GM21619 (cell line): ENCODE data around the gene ERC2.
A peak's percentile ranks its signal among the peaks of the same experiment; 100 is the strongest.

Experiments
- ATAC-seq: cut with Tn5 transposase; IDR thresholded peaks from one replicate; pipeline ENCODE4 v1.9.1; 2021; ENCODE audit not compliant: unreplicated experiment

Gene ERC2

DNA sequence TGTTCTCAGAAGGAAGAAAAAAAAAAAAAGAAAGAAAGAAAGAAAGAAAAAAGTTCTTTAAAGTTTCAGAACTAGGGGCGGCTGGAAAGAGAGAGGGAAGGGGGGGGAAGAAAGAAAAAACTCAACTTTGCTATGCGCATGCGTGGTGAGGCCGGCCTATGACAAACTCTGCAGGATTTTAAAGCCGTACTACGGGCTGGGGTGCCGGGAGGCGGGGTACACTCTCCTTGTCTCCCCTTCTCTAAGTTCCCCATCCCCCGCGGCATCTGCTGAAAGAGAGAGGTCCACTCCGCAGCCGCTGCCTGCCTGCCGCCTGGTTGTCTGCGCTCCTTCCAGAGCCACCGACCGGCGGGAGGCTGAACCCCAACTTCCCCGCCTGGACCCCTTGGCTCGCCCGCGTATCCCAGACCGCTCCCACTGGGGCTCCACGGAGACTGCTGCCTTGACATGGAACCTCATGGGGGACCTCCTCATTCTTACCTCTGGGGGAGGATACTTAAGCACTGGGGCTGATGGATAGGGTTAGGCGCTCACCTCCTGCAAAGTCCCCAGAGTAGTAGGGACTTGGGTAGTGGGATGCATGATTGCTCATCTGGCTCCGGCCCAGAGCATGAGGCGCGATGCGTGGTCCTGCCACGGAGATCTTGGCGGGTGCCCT is 979.7 kb downstream of the ERC2 start:
- no peak for ATAC-seq

DNA sequence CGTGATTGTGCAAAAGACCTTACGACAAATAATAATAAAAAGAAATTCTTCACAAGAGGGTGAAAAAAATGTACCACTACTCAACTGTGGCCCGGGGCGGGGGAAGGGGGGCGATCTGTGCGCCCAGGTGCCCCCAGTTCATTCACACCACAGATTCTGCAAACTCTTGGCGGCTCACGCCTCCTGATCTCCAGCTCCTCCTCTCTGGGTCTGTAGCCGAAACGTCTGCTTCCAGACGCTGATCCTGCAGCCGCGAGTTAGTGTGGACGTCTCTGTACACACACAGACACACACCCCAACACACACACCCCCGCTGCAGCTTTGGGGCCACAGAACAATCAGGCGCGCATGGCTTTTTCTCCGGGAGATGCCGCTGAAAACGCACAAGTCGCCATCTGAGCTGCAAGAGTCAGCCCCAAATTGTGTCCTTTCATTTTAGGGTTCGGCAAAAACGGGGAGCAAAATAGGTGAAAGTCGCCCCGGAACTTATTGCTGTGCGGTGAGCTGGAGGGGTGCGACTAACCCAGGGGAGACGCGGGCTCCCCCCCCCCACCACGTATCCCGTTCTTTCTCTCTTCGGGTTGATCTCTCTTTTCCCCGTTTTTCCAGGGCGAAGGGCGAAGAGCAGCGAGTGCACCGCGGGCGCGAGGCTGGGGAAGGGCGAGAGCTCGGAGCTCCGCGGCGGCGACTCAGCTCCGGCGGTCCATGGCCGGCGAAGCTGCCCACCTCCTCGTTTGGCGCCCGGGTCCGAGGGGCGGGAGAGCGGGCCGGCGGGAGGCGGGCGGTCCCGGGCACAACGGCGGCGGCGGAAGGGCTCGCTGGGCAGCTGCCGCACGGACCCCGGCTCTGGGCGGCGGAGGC is 980.7 kb downstream of the ERC2 start:
- no peak for ATAC-seq

DNA sequence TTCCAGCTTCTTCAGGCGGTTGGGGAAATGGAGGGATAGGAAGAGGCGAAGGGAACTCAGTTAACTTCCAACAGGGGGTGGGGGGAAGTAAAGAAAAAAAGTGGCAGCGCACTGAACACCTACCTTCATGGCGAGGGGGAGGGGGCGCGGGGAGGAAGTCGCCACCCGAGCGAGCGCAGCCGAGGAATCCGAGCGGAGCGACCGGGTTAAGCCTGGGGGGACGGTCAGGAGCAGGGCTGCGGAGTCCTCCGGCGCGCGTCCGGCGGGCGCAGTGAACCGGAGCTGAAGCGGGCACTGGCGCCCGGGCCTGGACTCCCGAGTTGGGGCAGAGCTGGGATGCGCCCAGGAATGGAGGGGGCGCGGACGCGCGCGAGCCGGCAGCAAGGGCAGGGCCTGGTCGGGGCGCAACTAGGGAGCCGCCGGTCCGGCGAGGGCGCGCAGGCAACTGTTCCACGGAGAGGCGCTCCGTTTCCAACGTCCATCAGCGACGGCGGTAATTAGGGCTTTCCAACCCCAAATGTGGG is 981.3 kb downstream of the ERC2 start, which contains the start of gene WNT5A:
WNT5A (minus strand) TSS at position 450 of the 524 bp plus-strand sequence; CDS start at position 129, 321 bp downstream.
- ATAC-seq: no peak

DNA sequence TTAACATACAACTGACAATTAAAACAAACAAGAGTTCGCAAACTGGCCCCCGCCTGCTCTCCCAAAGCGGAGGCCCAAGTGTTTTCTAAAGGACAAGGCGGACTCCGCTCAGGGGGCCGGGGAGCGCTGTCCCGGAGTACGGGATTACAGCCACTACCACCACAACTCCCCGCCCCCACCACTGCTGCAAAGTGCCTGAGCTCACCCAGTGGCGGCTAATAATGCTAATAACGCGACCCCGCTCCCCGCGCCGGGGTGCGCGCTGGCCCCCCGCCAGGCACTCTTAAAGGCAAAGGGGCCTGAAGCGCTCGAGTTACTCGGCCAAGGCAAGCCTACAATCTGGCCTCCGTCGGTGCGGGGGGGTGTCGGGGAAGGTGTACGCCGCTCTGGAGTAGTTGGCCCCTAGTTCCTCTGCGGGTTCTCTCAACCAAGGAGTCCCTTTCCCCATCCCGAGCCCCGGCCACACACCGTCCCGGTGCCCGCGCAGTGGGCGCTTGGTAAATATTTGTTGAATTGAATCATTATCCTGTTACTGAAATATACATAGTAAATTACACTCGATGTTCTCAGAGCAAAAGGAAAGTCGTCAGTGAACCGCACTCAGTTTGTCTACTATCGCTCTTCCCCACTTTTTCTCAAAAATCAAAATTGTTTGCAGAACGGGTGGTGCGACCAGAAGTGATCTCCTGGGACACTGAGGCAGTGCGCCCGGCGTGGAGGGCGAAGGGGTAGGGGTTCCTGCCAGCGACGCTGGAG is 982.0 kb downstream of the ERC2 start:
- ATAC-seq: no peak

DNA sequence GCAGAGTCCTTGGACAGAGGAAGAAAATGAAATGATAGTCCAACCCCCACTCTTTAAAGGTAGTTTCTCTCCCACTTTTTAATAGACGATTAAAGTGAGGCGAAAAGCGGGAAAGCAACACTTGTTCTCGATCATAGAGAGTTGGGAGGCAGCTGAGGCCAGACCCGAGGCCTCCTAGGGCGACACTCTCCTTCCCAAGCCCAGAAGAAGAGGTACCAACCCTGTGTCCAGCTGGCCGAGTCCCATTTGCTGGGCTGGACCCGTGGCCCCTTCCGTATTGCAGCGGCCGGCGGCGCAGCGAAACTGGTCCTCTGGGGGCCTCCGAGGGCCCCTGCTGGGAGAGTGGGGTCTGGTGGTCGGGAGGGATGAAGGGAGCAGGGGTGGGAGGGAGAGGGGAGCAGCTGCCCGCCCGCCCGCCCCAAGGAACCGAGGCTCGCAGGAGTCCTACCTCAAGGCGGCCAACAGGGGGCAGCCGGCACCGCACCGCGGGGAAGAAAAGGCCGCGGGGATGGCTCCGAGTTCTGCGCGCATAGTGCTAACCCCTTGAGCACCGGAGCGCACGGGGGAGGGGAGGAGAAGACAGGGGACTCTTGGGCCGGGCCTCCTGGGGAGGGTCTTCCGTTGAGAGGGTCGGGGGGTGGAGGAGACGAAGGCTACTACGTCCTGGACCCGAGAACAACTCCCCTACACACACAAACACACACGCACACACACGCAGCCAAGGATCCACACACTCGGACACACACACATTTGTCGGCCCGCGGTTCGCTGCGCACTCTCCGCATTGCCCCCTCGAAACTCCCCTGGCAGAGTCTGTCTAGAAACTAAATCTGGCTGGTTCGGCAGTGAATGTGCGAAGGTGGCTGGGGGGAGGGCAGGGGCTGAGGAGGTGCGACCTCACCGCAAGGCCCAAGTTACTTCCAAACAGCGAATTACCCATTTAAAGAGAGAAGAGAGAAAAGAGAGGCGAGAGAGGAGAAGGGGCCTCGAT is 983.2 kb downstream of the ERC2 start:
- peak; percentile 75 for ATAC-seq

DNA sequence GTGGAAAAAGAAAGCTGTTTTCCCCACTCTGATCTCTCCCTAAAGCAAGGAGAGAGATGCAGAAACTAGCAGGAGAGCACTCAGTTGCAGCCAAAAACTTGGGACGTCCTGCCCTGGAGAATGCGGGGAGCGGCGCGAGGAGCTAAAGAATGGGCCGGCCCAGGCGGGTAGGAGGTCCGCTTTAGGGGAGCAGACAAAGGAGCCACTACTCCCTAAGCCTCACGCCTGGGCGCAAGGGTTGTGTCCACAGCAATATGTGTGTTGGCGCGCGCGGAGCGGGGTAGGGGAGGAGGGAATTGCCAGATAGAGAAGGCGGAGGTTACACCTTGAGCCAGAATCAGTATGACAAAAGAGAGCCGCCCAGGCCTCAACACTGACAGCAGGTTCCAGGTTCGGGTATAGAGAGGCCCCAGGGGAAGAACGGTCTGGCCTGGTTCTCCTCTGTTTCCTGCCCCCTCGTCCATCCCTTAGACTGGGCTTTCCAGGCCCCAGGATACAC is 984.0 kb downstream of the ERC2 start:
- ATAC-seq: no peak

DNA sequence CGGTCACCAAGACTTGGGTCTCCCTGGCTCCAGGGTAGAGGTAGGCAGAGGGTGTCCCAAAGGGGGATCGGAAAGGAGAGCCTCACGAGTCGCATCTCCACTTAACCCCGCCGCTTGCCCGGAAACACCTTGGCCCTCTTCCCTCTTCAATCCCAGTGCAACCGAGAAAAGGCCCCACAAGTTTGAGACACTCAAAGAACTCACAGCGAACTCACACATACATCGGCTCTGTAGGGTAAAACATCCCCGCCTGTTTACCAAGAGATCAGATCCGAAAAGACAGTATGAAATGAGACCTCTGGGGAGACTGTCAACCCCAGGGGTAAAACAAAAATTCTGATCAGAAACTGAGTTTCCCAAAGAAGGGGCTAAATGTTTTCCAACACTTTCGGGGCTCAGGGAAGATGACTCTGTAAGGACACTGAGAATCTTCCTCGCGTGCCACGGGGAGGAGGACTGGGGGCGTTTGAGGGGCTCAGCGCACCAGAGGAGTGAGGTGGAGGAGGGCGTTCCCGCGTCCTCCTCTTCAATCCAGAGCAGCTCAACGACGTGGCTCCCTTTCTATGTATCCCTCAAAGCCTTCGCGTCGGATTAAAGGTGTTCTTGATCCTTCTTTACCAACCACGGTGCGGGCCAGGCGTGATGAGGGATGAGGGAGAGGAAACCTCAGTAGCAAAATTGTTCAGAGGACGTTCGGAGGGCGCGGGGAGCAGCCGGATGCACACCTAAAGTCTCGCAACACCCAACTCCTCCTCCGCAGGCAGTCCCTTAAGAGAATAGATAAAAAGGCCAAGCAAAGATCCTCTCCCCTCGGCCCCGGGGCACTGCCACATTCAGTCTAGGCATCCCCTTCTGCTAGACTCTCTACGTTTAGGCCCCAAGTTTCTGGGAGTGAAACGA is 984.8 kb downstream of the ERC2 start:
- no peak for ATAC-seq

DNA sequence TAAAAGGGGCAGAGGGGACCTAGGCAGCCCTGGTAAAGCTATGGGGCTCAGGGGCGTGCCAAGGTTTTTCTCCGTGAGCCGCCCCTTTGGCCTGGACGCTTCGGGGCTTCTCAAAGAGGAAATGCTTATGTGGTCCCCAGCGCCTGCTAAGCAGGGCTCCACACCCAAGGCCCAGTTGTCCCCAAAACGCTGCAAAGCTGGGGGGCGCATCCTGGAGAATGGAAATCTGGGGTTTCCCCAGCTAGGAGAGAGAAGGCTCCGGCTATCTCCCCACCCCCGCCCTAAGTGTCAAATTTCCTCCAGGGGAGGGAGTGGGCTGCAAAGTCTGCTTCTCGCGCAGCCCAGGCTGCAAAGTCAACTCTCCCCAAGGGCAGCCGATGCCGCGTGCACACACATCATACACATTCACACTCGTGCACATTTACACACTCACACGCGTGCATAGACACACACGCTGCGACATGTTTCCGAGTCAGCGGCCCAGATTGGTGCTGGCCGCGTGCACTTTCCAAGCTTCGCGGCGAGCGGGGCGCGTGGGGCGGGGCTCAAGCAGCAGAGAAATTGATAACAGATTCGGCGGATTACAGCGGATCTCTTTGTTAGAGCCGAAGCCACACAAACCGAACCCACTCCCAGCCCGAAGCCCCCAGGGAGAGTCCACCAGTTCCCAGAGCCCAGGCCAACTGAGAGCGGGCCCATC is 985.6 kb downstream of the ERC2 start:
- no peak for ATAC-seq

DNA sequence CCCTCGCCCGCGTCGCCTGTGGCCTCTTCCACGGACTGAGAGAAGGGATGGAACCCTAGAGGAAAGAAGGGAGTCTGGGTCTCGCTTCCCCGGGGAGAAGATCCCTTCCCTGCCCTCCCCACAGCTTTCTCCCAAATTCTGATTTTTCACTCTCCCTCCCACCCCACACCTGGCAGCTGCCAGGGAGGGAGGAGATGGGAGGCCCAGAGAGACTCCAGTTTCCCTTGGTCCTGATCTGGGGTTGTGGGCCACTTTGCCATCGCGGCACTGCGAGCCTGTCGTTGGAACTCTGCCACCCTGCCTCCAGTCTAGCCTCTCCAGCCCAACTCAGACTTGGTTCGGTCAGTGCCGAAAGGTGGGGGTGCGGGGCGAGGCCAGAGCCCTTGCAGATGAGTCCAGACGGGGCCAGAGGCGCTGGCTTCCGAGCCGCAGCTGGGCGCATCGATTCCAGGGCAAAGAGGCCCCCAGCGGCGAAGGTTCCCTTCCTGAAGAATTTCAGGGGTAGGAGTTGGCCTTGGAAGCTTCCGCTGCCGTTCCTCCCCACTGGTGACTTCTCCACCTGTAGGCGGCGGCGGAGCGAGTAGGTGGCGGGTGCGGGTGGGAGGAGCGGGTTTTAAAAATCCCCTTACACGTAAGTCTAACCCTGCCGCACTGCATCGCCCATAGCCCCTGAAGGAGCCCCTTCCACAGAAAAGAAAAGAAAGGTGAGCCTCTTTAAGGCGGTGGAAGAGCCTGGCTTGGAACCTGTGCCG is 986.3 kb downstream of the ERC2 start:
- ATAC-seq: no peak

DNA sequence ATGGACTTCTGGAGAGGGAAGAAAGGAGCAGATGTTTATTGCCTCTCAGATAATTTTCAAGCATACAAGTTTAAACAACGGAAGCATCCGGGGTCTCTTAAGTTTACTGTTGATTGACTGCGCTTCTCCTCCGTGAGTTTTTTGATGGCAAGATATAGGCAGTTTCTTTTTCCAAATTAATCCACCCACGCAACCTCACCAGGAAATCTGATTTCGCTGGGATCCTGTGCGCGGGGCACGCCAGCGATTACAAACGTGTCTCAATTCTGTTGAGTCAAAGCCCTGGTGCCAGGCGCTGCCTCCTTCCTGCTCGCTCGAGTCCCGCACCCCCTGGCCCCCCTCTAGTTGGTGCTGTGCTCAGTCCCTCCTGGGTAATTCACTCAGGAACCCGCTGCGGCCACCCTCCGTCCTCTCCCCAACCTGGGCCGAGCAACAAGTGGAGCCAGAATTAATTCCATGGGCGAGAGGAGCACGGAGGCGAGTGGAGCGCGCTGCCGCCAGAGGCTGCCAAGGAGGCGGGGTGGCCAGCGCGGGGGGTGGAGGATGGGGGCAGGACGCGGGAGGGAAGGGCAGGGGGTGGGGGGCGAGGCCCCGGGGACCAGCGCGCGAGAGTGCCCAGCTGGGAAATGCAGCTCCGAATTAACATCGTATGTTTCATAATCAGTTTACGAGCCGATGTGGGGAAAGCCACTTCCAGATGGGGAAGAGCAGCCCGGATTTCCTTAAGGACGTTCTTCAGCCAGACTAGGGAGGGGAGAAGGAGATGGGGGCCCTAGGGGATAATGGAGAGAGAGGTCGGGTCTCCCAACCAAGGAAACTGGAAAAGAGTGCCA is 987.1 kb downstream of the ERC2 start:
- ATAC-seq: no peak

DNA sequence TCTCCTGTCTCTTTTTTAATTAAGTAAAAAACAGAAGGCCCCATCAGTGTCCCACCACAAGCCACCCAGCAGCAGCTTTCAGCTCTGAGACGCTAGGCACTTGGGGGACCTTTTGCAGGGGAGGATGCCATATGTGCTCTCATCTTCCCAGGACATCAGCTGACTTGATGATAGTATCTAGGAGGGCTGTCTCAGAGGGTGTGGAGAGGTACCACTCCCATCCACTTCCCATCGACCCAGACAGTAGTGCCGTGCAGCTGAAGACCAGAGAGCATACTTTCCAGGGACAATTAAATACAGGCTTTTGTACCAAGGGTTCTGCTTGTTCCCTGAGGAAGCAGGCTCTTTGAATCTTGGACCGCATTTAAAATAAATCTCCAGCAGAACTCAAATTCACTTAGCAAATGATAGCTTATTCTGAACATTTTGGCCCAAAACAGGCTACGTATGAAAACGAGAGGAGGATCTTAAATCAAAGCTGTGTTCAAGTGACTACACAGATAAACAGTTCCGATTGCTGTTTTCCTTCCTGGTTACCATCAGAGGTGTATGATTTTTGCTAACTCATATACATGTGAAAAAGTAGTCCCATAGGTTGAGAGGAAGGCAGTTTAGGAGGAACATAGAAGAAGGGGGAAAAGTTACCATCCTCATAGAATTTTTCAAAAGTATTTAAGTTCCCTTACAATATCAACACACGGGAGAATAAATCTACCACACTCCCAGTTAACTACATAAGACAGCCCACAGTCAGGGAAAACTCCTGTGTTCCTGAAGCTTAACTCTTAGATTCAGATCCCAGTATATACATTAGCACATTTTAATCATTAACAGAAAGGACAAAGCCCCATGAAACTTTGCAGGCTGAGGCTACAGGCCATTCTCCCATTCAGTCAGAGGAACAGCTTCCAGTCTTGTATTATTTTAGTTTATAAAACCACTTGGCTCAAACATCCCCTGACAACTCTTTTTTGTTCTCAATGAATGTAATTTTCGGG is 990.7 kb downstream of the ERC2 start:
- ATAC-seq: no peak

DNA sequence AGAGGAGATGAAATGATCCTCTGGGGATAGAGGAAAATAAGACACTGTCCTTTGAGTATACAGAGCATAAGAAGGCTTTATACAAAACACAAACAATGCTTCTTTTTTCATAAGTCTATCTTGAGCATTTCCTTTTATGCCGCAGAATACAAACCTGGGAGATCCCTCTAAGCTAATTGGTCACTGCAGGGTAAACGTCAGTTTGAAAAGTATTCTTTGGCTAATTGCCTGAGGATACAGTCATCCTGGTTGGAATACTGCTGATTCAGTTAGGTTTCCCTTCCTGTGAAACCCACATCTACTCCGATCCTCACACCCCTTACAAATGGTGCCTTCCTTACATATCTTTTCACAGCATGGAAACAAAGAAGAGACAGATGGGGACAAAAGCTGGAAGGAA is 991.8 kb downstream of the ERC2 start:
- no peak for ATAC-seq

DNA sequence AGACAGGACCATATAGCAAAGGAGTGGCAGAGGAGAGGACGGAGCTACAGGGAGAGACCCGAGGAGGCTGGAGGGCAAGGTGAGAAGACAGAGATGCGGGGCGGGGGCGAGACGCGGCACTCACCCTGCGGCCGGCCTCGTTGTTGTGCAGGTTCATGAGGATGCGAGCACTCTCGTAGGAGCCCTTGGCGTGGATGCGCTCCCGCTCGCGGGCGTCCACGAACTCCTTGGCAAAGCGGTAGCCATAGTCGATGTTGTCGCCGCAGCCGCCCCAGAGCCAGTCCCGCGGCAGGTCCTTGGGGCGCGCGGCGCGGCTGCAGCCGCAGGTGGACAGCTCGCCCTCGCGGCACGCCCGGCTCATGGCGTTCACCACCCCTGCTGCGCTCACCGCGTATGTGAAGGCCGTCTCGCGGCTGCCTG is 994.0 kb downstream of the ERC2 start:
- no peak for ATAC-seq

DNA sequence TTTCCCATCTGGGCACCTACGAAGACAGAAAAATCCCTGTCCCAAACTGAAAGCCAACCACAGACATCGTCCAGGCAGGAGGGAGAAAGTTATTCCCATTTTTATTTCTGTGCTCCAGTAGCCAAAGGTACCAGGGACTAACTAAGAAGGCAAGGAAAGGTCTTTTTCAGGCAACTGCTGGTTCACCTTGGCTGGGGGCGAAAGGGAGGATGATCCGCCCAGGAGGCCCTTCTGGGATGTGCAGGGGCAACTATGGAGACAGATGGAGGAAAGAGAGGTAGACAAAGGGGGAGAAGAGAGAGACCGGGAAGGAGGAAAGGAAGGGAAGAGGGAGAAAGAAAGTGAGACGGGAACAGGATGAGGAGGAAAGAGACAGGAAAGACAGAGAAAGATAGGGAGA is 994.5 kb downstream of the ERC2 start:
- no peak for ATAC-seq

DNA sequence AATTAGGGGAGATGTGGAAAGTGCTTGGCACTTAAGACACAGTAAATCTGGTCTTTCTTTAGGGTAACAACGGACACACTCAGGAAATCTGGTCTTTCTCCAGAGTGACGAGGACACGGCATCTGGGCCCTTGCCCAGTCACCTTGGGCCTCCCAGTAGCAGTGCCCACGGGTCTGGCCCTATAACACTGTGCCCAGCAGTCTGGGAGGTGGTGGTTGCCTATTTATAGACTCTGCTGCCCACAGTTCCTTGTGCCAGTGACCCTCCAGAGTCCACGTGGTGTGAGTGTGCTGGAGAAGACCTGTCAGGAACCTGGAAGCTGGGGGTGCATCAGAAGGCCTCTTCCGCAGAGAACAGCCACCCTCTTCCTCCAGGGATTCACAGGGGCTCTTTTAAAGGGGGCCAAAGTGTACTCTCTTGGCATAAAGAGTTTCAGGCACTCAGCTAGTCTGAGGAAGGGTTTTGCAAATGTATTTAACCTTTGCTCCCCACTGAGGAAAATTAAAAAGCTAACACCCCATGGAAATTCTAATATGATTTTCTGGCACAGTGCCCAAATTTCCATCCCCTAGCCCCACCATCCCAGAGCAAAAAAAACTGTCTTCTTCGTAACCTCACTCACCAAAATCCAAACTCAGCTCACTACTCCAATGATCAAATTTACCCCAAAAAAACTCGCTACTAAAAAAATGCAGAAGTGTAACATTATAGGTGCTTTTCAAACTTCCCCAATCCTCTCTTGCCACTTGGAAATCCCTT is 996.6 kb downstream of the ERC2 start:
- ATAC-seq: no peak
